GM12872 (cell line): ENCODE data around the gene A4GALT.

Source experiments
- TF ChIP-seq, protein P1 (sequence below): IDR thresholded peaks from 3 replicates; pipeline ENCODE4 v1.5.1; 2011; ENCODE audit warnings: low read depth, mild to moderate bottlenecking, low read length, moderate library complexity; ENCODE audit not compliant: insufficient read depth

A4GALT gene

GRCh38 chr22:42716221-42716620, 4.4 kb downstream of the A4GALT start:
- TF ChIP-seq, protein P1, sequence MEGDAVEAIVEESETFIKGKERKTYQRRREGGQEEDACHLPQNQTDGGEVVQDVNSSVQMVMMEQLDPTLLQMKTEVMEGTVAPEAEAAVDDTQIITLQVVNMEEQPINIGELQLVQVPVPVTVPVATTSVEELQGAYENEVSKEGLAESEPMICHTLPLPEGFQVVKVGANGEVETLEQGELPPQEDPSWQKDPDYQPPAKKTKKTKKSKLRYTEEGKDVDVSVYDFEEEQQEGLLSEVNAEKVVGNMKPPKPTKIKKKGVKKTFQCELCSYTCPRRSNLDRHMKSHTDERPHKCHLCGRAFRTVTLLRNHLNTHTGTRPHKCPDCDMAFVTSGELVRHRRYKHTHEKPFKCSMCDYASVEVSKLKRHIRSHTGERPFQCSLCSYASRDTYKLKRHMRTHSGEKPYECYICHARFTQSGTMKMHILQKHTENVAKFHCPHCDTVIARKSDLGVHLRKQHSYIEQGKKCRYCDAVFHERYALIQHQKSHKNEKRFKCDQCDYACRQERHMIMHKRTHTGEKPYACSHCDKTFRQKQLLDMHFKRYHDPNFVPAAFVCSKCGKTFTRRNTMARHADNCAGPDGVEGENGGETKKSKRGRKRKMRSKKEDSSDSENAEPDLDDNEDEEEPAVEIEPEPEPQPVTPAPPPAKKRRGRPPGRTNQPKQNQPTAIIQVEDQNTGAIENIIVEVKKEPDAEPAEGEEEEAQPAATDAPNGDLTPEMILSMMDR: no peak

DNA sequence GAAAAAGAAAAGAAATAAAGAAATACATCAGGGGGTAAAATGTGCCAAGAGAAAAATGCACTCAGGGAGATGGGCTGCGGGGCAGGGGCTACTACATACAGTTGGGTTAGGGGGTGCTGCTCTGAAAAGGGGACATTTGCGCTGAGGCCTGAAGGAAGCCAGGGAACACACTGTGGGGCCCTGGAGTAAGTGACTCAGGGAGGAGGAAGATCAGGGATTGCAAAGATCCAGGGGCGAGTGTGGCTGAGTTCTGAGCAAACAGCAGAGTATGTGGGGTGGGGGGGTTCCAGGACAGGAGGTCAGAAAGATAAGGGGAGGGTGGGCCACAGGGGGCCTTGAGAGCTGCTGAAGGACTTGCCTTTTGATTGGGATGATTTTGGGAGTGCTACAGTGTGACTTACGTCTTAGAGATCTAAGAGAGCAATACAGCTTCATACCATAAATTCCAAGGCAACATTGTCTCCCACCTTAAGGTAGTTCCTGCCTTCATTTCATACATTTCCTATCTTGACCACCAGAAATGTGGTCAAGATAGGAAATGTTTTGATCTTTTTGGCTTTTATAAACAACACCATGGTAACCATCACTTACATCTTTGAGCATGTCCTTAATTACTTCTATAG, 5.8 kb downstream of the A4GALT start:
- TF ChIP-seq, protein P1: no peak

- TF ChIP-seq, protein P1: no peak
Measured at GRCh38 chr22:42714308-42714707, 6.4 kb downstream of the A4GALT start.

GRCh38 chr22:42711895-42712837, 8.5 kb downstream of the A4GALT start:
- TF ChIP-seq, protein P1: no peak

DNA sequence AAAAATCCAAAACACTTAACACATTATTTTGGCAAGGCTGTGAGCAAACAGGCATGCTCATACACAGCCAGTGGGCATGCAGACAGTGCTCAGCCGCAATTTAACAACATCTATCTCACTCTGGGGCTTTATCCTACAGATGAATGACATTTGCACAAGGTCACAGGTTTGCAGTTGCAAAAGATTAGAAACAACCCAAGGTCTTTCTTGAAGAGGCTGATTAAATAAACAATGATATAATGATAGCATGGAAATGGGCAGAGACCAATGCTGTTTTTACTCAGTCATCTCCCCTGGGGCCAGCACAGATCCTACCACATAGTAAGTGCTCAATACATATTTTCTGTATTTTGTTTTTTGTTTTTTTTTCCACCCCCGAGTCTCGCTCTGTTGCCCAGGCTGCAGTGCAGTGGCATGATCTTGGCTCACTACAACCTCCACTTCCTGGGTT, 9.4 kb downstream of the A4GALT start:
- TF ChIP-seq, protein P1: no peak

DNA sequence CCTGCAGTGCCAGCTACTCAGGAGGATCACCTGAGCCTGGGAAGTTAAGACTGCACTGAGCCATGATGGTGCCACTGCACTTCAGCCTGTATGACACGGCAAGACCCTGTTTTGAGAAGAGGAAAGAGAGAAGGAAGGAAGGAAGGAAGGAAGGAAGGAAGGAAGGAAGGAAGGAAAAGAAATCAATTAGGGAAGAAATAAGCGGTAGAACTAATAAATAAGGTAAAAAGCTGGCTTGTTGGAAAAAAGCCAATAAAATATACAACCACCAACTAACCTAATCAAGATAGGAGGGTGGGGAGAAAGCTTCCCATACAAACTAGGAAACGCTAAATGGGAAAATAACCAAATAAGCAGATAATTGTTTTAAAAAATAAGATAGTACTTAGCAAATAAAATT, 12.3 kb downstream of the A4GALT start:
- TF ChIP-seq, protein P1: no peak

GRCh38 chr22:42707496-42707895, 13.2 kb downstream of the A4GALT start:
- TF ChIP-seq, protein P1: no peak
